ENCODE data around the gene FNDC3B. TPM values are rescaled to one million over a fixed set of nuclear protein-coding genes. Genes with fewer than 3 reads are reported as not detected.
"Not testable (repeated sequence)": the region's sequence is repeated elsewhere in the genome, so short reads cannot be mapped to it uniquely, and the experiment has no call there.

Gene FNDC3B
- total RNA-seq, 4 donors from 2014 or later = 59.8 to 72.6 (median 65.6) TPM

- WGBS = 95% methylated on average over 1 of the region's 1 CpG
- Histone ChIP-seq H3K9me3 (peaks cover 0 to 4% (median 0%) of the 10 kb centered on the region in 4 donors), H3K27me3 (no peaks in the 10 kb centered on the region), H3K4me3 (no peak overlapping the region), H3K4me1 (peaks cover 17 to 36% (median 26%) of the 10 kb centered on the region in 4 donors), H3K27ac (replicated peaks in 1 of 4) (no peak overlapping the region), H3K36me3 (peaks cover 0 to 4% (median 1%) of the 10 kb centered on the region in 4 donors)
- intact Hi-C loops (cut with DNase I) = no loop called here
- TF ChIP-seq POLR2AphosphoS5 (IDR thresholded peaks at IDR 0.05) (no peak), POLR2A (IDR thresholded peaks at IDR 0.05; ENCODE audit: low read depth) (no peak), CTCF (IDR thresholded peaks at IDR 0.05) (no peak)
- DNase-seq (ENCODE audit: extremely low spot score) = no peak
Measured at GRCh38 chr3:172241405-172241804, 202.0 kb downstream of the FNDC3B start.

- H3K4me3 ChIP-seq; H3K27me3 ChIP-seq; DNase-seq (ENCODE audit: extremely low spot score); H3K9me3 ChIP-seq; H3K27ac ChIP-seq (replicated peaks in 1 of 4); intact Hi-C loops (cut with DNase I); H3K36me3 ChIP-seq: not testable (repeated sequence)
- H3K4me1 ChIP-seq = peaks cover 20 to 29% (median 21%) of the 10 kb centered on the region in 4 donors
- 100% methylated on average over 3 of the region's 3 CpGs for WGBS
Measured at GRCh38 chr3:172242471-172242870, 203.1 kb downstream of the FNDC3B start.

- DNase-seq (ENCODE audit: extremely low spot score); H3K9me3 ChIP-seq; H3K27ac ChIP-seq (replicated peaks in 1 of 4); intact Hi-C loops (cut with DNase I); H3K4me3 ChIP-seq; H3K27me3 ChIP-seq: not testable (repeated sequence)
- H3K36me3 ChIP-seq = peaks cover 0 to 13% (median 8%) of the 10 kb centered on the region in 4 donors
- peaks cover 20 to 29% (median 21%) of the 10 kb centered on the region in 4 donors for H3K4me1 ChIP-seq
- WGBS = 67% methylated on average over 3 of the region's 3 CpGs
Measured at GRCh38 chr3:172243376-172243775, 204.0 kb downstream of the FNDC3B start.

GRCh38 chr3:172244011-172244410, 204.6 kb downstream of the FNDC3B start:
- no peak for DNase-seq (ENCODE audit: extremely low spot score)
- intact Hi-C loops (cut with DNase I) = no loop called here
- peaks cover 18 to 30% (median 21%) of the 10 kb centered on the region in 4 donors for H3K4me1 ChIP-seq
- H3K4me3 ChIP-seq = no peak overlapping the region
- peaks cover 0 to 13% (median 8%) of the 10 kb centered on the region in 4 donors for H3K36me3 ChIP-seq
- WGBS = 44% methylated on average over 2 of the region's 2 CpGs
- H3K9me3 ChIP-seq = peaks cover 0 to 4% (median 0%) of the 10 kb centered on the region in 4 donors
- TF ChIP-seq CTCF (IDR thresholded peaks at IDR 0.05) (no peak), EP300 (IDR thresholded peaks at IDR 0.05) (no peak), POLR2AphosphoS5 (IDR thresholded peaks at IDR 0.05) (no peak), POLR2A (IDR thresholded peaks at IDR 0.05; ENCODE audit: low read depth) (no peak)
- H3K27ac ChIP-seq (replicated peaks in 1 of 4) = no peak overlapping the region
- no peaks in the 10 kb centered on the region for H3K27me3 ChIP-seq

- Histone ChIP-seq H3K4me3 (no peak overlapping the region), H3K27me3 (no peaks in the 10 kb centered on the region), H3K4me1 (peaks cover 14 to 28% (median 19%) of the 10 kb centered on the region in 4 donors), H3K36me3 (peaks cover 0 to 13% (median 8%) of the 10 kb centered on the region in 4 donors), H3K27ac (replicated peaks in 1 of 4) (no peak overlapping the region), H3K9me3 (peaks cover 0 to 4% (median 0%) of the 10 kb centered on the region in 4 donors)
- 82% methylated on average over 2 of the region's 2 CpGs for WGBS
- DNase-seq (ENCODE audit: extremely low spot score) = no peak
- TF ChIP-seq POLR2A (IDR thresholded peaks at IDR 0.05; ENCODE audit: low read depth) (no peak), EP300 (IDR thresholded peaks at IDR 0.05) (no peak)
- intact Hi-C loops (cut with DNase I) = no loop called here
Measured at GRCh38 chr3:172245241-172245640, 205.9 kb downstream of the FNDC3B start.

- 68% methylated on average over 10 of the region's 10 CpGs for WGBS
Measured at GRCh38 chr3:172246107-172246844, 206.9 kb downstream of the FNDC3B start.

More at GRCh38 chr3:172246107-172246844, 206.9 kb downstream of the FNDC3B start:
- H3K9me3 ChIP-seq = peaks cover 0 to 4% (median 0%) of the 10 kb centered on the region in 4 donors
- H3K27me3 ChIP-seq = no peaks in the 10 kb centered on the region
- H3K27ac ChIP-seq (replicated peaks in 1 of 4) = no peak overlapping the region
- no peak for DNase-seq (ENCODE audit: extremely low spot score)
- intact Hi-C loops (cut with DNase I) = no loop called here
- H3K4me1 ChIP-seq = peaks cover 14 to 28% (median 19%) of the 10 kb centered on the region in 4 donors
- peaks cover 0 to 19% (median 10%) of the 10 kb centered on the region in 4 donors for H3K36me3 ChIP-seq
- no peak overlapping the region for H3K4me3 ChIP-seq
- no peak for TF ChIP-seq EP300 (IDR thresholded peaks at IDR 0.05)

All from esophagus muscularis mucosa (tissue), 4 donors.